LNCAP (cell line): ENCODE data around the gene SENP1.

Source experiments
- CTCF ChIP-seq: fragments of 450-650 bp; IDR thresholded peaks from 2 replicates; pipeline ENCODE4 v1.5.1; 2017; ENCODE audit warnings: mild to moderate bottlenecking

SENP1 gene

GRCh38 chr12:48005001-48005749 lies 100.7 kb downstream of the SENP1 start:
- no peak for TF ChIP-seq CTCF

GRCh38 chr12:48004053-48004941 lies 101.6 kb downstream of the SENP1 start, which contains the start of gene COL2A1:
Gene COL2A1, minus strand, starts transcription at chr12:48004476. Its CDS starts 155 bp downstream, at chr12:48004321.
- TF ChIP-seq CTCF = no peak

GRCh38 chr12:48003226-48004052 lies 102.4 kb downstream of the SENP1 start:
- TF ChIP-seq CTCF = no peak

GRCh38 chr12:48002773-48003218 lies 103.1 kb downstream of the SENP1 start:
- TF ChIP-seq CTCF = no peak

- no peak for TF ChIP-seq CTCF
These were observed 103.5 kb downstream of the SENP1 start for GRCh38 chr12:48002414-48002730.

GRCh38 chr12:48001505-48002413 lies 104.1 kb downstream of the SENP1 start:
- TF ChIP-seq CTCF = no peak
